MG63 (cell line): ENCODE measurements around the gene CYP11A1. TPM values are rescaled to one million over a fixed set of nuclear protein-coding genes. Genes with fewer than 3 reads are reported as not detected.
A peak's percentile ranks its signal among the peaks of the same experiment; 100 is the strongest.
"Not testable (repeated sequence)": the region's sequence is repeated elsewhere in the genome, so short reads cannot be mapped to it uniquely, and the experiment has no call there.

ENCODE experiments used
- DNase-seq: peaks from one replicate; pipeline ENCODE4 v3.0.0-alpha.2; 2020
- H3K27me3 ChIP-seq: fragments of 250-450 bp; sonication (Bioruptor Pico); 2 replicates; pipeline ENCODE4 v1.5.1; 2020; ENCODE audit warnings: mild to moderate bottlenecking, moderate library complexity
- H3K36me3 ChIP-seq: fragments of 250-450 bp; sonication (Bioruptor Pico); 2 replicates; pipeline ENCODE4 v1.5.1; 2020; ENCODE audit warnings: mild to moderate bottlenecking, moderate library complexity
- H3K4me3 ChIP-seq: fragments of 250-450 bp; sonication (Bioruptor Pico); 2 replicates; pipeline ENCODE4 v1.5.1; 2020; ENCODE audit warnings: mild to moderate bottlenecking, moderate library complexity
- H3K9me3 ChIP-seq: fragments of 250-450 bp; sonication (Bioruptor Pico); 2 replicates; pipeline ENCODE4 v1.5.1; 2020; ENCODE audit warnings: mild to moderate bottlenecking, moderate library complexity
- total RNA-seq: library from RNA; depleted of rRNA; stranded (reverse); fragments of >200 nt; shearing (Covaris generic); gene quantifications from 2 replicates; pipeline ENCODE4 v1.2.3, GENCODE V29; 2014; ENCODE audit warnings: low replicate concordance

CYP11A1 gene
- total RNA-seq, 1 experiment from 2014 or later = 6.3 TPM

DNA sequence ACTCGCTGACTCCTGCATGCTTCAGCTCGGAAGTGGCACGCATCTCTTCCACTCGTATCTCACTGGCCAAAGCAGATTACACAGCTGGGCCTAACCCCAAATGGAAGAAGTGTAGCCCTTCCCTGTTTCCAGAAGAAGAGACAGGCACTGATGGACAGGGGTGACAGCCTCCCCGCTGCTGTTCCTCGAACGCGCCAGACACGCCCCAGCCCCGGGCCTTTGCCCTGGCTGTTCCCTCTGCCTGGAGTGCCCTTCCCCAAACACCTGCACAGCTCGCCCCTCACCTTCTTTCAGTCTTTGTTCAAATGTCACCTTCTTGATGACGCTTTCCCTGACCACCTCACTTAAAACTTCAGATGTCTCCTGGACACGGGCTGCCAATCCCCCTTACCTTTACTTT is 26.0 kb upstream of the CYP11A1 start:
- no peaks in the 10 kb centered on the region for H3K27me3 ChIP-seq
- no peaks in the 10 kb centered on the region for H3K36me3 ChIP-seq
- no peak for DNase-seq
- H3K9me3 ChIP-seq = no peaks in the 10 kb centered on the region
- no peak overlapping the region for H3K4me3 ChIP-seq

DNA sequence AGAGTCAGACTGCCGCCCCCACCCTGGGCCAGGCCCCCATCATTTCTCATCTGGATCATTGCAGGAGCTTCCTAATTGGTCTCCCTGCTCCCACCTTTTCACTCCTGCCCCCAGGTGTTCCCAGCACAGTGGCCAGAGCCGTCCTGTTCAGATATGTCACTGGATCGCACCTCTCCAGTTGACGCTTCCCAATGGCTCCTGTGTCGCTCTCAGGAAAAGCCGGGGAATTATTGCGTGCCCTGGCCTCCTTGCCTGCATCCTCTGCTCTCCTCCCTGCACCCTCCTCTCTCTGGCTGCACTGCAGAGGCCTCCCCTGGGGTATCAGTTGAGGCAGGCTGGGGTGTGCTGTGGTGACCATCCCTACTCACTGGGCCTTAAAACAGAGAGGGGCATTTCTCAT is 25.5 kb upstream of the CYP11A1 start:
- DNase-seq = no peak
- Histone ChIP-seq H3K36me3 (no peaks in the 10 kb centered on the region), H3K4me3 (no peak overlapping the region), H3K9me3 (no peaks in the 10 kb centered on the region), H3K27me3 (no peaks in the 10 kb centered on the region)

DNA sequence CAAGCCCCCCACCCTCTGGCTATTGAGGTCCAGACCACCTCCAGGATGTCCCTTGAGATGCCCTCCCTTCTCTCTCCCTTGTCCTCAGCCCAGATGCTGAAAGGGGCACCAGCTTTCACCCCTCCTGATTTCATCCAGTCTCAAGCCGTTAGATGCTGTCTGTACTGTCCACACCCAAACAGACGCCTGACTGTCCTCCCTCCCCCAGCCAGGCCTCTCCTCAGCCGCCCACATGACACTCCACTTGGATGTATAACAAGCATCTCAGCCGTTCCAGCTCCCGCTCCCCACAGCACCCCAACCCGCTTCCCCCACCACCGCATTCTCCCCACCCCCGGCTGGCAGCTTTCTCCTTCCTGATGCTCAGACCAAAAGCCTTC is 25.0 kb upstream of the CYP11A1 start:
- H3K4me3 ChIP-seq = no peak overlapping the region
- no peaks in the 10 kb centered on the region for H3K27me3 ChIP-seq
- no peak for DNase-seq
- no peaks in the 10 kb centered on the region for H3K9me3 ChIP-seq
- H3K36me3 ChIP-seq = no peaks in the 10 kb centered on the region

DNA sequence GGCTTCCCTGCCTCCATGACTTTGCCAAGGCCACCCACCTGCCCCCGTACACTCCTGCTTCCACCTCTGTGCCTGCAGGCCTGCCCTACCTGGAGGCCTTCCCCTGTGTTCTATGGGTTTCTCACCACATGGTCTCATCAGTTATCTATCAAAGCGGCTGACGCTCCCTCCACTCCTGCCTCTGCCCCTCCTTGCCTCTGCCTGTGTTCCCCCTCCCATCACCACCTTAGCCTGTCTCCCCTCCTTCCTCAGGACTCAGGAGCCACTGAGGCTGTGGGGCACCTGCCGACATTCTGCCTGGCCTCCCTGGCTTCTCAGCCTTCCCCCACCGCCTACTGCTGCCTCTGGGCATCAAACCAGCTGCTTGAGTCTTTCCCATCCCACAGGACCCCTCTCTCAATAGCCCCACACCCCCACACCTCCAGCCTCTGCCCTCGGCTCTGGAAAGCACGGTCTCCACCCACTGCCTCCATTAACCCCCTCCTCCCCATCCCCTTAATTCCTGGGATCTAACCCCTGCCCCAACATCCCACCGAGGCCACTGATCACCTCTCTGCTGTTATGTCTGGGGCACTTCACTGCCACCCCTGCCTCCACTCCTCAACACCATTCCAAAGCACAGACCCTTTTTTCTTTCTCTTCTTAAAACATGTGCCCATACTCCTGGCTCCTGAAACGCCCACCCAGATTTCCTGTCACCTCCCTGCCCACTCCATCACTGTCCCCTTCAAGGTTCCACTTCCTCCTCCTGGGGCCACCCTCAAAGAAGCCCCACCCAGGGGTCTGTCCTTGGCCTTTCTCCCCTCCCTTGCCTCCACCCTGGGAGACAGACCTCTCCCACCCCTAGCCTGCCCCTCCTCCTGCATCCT is 24.4 kb upstream of the CYP11A1 start:
- Histone ChIP-seq H3K27me3 (no peaks in the 10 kb centered on the region), H3K9me3 (no peaks in the 10 kb centered on the region), H3K4me3 (no peak overlapping the region)

DNA sequence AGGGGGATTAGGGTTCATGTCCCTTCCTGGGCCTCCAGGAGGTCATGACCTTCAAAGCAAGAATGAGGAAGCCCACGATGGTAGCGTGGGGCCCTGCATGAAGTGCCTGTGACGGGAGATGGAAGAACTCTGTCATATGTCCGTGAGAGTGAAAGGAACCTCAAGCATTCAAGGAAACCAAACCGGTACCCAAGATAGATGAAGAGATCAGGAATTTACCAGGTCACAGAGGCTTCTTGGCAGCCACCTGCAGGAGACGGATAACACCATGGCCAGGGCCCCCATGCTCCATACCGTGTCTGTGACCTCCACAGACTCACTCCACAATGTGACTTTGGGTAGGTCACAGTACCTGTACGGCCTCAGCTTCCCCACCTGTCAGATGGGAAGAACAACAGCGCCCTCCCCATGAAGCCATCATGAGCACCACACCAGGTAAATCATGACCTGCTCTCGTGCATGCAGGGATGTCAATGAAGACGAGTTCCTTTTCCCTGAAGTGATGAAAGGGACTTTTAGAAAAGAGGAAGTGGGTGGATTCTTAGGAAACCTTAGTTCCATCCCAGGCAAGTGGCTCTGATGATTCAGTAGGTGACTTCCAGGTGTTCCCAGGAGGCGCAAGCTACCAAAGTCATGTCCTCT is 23.3 kb upstream of the CYP11A1 start:
- no peak overlapping the region for H3K4me3 ChIP-seq
- no peaks in the 10 kb centered on the region for H3K9me3 ChIP-seq
- no peak for DNase-seq
- no peaks in the 10 kb centered on the region for H3K36me3 ChIP-seq
- H3K27me3 ChIP-seq = no peaks in the 10 kb centered on the region

More for the DNA sequence above, 24.4 kb upstream of the CYP11A1 start:
- no peaks in the 10 kb centered on the region for H3K36me3 ChIP-seq
- no peak for DNase-seq

DNA sequence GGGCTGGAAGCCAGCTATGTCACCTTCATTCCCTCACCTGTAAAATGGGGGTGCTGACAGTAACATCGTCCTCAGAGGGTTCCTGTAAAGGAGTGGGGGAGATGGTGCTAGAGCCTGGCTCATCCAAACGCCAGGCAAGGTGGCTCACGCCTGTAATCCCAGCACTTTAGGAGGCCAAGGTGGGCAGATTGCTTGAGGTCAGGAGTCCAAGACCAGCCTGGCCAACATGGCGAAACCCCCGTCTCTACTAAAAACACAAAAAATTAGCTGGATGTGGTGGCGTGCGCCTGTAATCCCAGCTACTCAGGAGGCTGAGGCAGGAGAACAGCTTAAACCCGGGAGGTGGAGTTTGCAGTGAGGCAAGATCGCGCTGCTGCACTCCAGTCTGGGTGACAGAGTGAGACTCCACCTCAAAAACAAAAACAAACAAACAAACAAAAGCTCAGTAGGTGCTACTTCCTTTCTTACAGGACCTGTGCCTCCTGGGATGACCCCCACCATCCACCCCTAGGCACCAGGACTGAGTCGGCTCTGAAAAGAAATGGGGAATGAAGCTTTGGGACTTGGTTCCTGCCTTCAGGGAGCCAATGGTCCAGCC is 22.7 kb upstream of the CYP11A1 start:
- H3K36me3 ChIP-seq, DNase-seq, H3K4me3 ChIP-seq, H3K9me3 ChIP-seq, H3K27me3 ChIP-seq: not testable (repeated sequence)

DNA sequence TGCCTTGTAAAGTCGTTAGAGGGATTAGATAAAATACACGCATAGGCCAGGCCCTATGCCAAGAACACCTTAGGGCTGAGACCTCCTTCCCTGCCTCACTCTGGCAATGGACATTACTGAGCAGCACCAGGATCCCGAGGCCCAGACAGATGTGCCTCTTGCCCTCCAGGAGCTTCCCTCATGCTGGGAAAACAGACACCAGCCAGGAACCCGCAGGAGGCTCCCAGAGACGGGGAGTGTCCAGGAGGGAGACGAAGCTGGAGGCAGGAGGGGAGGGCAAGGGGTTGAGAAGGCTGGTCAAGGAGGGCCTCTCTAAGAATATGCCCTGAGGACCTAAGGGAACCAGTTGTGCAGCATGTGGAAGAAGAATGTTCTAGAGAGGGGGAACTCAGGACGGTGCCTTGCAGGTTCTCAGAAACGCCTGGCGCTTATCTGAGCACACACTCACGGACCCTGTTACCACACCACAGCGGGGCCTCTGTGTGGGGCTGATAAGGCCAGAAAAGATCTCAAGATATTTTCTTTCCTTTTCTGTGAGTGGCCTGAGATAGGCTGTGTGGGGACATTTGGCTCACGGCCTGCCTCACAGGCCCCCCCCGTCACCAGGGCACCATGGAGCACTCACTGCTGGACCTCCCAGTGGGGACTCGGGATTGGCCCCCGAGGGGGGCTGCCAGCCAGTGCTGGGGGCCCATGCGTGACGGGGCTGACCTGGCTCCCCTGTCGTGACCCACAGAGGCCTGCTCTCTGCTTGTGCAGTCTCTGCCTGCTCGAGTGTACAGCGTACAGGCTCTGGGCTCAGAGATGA is 22.0 kb upstream of the CYP11A1 start:
- Histone ChIP-seq H3K9me3 (no peaks in the 10 kb centered on the region), H3K4me3 (no peak overlapping the region), H3K27me3 (no peaks in the 10 kb centered on the region), H3K36me3 (no peaks in the 10 kb centered on the region)
- no peak for DNase-seq

DNA sequence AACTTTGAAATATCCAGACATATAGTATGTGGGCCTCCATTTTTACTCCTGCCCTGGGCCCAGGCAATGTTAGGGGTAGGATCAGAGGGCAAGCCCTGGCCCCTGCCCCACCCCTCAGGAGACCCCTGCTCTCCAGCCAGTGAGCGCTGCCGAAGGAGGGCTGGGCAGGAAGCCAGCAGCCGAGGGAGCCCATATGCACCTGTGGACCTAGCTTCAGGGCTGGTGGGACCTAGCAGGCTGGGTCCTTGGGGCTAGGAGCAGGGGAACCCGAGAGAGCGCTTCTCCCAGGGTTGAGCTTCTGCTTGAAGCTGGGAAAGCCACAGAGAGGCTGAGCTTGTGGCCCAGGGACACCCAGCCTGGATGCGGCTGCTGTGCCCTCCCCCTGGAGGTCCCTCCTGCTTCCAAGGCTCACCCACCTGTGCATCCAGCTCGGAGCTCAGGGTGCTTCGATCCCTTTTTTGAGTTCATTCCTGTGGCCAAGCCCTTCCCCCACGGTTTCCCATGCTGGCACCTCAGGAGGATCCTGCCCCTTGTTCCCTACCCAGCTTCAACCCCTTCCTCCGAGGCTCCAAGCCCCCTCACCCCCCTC is 21.0 kb upstream of the CYP11A1 start:
- no peaks in the 10 kb centered on the region for H3K9me3 ChIP-seq
- no peak for DNase-seq
- no peaks in the 10 kb centered on the region for H3K27me3 ChIP-seq
- H3K36me3 ChIP-seq = no peaks in the 10 kb centered on the region
- no peak overlapping the region for H3K4me3 ChIP-seq

DNA sequence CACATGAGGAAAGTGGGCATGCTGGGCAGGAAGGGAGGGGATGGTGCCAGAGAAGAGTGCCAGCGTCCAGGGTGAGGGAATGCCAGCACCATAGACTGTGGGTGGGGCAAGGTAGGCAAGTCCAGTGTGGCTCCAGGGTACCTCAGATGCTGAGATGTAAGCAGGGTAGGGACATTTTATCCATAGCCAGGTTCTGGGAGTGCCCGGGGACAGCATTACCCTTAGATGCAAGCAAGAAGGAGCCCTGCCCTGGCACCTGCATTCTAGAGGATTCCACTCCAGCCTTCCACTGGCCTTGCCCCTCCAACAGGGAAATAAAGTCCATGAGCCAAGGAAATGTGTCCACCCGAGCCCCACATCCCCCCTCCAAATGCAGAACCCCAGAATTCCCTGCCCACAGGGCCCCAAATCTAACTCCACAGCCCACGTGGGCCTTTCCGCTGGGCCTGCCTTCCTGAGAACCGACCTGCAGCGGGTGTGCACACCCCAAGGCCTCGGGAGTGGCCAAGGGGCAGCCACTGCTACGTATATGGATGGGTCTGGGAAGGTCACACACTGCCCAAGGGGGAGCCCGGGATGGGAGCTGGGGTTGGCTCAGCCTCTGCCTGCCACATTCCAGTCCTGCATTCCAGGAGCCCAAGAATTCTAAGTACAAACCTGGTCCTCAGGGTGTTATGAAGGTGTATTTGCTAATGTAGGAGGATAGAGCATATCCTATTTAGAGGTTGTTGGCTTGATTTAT is 20.3 kb upstream of the CYP11A1 start:
- no peak overlapping the region for H3K4me3 ChIP-seq
- H3K9me3 ChIP-seq = no peaks in the 10 kb centered on the region
- no peaks in the 10 kb centered on the region for H3K27me3 ChIP-seq
- DNase-seq = no peak
- H3K36me3 ChIP-seq = no peaks in the 10 kb centered on the region

DNA sequence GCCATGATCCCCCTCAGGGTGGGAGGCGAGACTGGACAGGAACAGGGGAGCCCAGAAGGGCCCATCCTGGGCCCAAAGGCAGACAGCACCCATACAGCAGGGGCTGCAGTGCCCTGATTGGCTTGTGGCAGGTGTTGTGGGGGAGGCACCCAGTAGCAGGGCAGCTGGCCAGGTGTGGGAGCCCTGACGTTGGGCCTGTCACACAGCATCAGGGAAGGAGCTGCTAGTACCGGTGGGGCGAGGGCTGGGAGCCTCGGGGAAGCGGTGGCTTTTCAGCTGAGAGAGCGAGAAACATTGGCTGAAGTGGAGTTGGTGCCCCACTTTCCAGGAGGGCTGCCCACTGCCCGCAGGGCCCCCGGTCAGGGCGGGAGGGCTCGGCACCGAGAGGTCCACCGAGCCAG is 19.7 kb upstream of the CYP11A1 start:
- Histone ChIP-seq H3K9me3 (no peaks in the 10 kb centered on the region), H3K27me3 (no peaks in the 10 kb centered on the region), H3K36me3 (no peaks in the 10 kb centered on the region), H3K4me3 (no peak overlapping the region)
- no peak for DNase-seq

DNA sequence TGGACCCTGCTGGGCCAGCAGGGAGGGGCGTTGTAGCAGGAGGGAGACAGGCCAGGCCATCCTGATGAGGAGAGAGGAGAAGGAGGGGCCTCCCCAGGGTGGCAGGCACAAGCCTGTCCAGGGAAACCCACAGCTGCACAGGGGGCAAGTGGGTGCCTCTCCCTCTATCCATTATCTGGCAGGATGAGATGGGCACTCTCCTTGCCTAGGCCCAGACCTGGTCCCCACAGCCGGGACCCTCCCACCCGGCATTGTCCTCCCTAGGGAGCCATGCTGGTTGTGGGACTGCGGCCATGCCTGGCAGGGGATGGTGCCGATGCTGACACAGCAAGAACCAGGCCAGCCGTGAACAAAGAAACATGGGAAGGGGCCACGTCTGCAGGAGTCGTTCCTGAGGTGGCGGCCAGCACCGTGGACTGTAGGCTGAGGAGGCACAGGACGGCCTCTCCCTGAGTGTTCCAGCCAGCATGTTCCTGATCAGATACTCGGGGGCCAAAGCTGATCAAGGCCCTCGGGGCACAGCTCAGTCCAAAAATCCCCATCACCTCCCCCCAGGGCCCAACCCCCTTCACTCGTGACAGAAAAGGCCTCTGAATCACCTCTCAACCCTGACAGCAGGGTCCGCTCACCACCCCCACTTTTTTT is 19.2 kb upstream of the CYP11A1 start:
- Histone ChIP-seq H3K36me3 (no peaks in the 10 kb centered on the region), H3K4me3 (no peak overlapping the region), H3K9me3 (no peaks in the 10 kb centered on the region), H3K27me3 (no peaks in the 10 kb centered on the region)
- no peak for DNase-seq

DNA sequence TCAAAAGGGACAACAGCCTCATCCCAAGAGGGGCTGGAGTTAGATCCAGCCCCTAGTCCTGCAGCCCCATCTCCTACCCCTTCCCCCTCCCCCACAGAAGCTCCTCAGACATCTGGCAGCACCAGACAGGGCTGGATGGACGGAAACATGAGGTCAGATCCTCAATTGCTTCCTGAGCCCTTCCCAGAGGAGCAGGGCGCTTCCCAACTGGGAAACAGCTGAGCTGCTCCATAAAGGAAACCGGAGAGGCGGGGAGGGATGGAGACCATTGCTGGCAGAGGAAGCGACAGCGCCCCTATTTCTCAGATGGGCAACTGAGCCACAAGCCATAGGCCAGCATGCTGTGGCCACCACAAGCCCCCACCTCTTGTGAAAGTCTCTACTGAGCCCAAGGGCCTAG is 18.3 kb upstream of the CYP11A1 start:
- H3K27me3 ChIP-seq = no peaks in the 10 kb centered on the region
- H3K4me3 ChIP-seq = no peak overlapping the region
- no peak for DNase-seq
- H3K9me3 ChIP-seq = no peaks in the 10 kb centered on the region
- H3K36me3 ChIP-seq = no peaks in the 10 kb centered on the region

DNA sequence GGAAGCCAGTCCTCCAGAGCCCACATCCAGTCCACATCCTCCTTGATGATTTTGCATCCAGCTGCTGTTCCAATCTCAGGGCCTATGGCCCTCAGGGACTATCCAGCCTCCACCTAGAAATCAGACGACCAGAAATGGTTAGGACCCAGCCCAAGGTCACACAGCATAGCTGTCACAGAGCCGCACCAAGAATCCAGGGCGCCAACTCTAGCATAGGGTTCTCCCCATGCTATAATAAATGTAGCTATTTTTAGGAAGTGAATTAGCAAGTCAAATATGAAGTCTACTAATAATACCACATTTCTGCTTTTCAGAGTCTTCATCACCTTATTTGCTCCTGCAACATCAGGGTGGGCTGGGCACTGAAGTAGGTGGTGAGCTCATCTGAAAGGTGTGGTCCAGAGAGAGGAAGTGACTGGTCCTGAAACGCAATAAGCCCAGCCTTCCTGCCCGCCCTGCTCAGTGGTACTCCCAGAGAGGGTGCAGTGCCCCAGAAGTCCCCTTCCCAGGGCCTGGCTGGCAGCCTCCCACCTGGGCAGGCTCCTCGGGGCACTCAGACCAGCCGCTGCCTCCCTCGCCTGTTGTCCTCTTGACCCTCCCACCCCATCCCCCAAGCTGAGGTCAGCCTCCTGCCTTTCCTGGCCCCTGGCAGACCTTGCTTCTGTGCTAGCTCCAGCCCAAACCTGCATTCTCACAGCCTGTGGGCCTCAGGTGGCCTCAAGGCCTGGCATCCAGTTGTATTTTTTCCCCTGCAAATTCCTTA is 17.6 kb upstream of the CYP11A1 start:
- peak; percentile 69 for DNase-seq
- H3K27me3 ChIP-seq = no peaks in the 10 kb centered on the region
- no peaks in the 10 kb centered on the region for H3K36me3 ChIP-seq
- H3K4me3 ChIP-seq = no peak overlapping the region
- H3K9me3 ChIP-seq = no peaks in the 10 kb centered on the region

DNA sequence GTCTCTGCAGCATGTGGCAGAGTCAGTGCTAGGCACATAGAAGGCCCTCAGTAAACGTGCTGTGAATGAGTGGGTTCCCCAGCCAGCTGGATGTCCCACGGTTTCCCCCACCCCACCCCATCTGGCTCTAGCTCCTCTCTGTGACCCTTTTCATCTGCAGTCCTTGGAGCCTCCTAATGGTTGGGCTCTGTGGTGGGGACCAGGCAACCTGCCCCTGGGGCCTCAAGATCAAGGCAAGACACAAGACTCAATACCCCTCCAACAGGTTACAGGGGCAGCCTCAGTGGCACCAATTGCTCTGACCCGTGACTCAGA is 17.1 kb upstream of the CYP11A1 start:
- Histone ChIP-seq H3K36me3 (no peaks in the 10 kb centered on the region), H3K27me3 (no peaks in the 10 kb centered on the region), H3K9me3 (no peaks in the 10 kb centered on the region), H3K4me3 (no peak overlapping the region)
- DNase-seq = no peak
